Fibroblast of upper back skin (primary cell): Measurements from ENCODE around the gene CYP11A1.
"Not testable (repeated sequence)": the region's sequence is repeated elsewhere in the genome, so short reads cannot be mapped to it uniquely, and the experiment has no call there.

Source experiments
- DNase-seq: peaks from one replicate; pipeline ENCODE4 v3.0.0-alpha.2; 2013

Gene CYP11A1

GRCh38 chr15:74373731-74374647 is 6.5 kb upstream of the CYP11A1 start:
- DNase-seq, result peak; percentile 84

DNA sequence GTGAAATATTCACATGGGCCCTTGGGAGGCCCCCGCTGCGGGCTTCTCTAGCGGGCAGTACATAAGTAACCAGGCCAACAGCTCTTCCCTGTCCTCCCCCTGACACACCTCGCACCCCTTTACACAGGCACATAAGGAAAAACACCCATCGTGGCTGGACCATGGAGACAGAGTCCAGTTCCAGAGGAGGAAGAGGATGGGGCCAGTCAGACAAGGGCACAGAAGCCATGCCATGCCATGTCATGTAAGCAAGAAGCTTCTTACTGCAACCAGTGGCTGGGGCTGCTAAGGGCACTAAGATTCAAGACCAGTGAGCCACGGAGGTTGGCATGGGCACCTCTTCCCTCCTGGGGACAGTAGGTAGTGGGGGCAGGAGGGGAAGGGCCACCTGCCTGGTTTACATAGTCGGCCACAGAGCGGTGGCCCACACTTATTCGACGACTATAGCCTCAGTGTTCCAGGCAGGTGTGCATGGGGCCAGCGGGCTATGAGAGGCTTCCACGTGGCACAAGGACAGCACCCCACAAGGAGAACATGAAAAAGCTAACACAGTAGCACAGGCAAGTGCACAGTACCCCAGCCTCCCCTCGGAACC is 5.7 kb upstream of the CYP11A1 start:
- no peak for DNase-seq

DNA sequence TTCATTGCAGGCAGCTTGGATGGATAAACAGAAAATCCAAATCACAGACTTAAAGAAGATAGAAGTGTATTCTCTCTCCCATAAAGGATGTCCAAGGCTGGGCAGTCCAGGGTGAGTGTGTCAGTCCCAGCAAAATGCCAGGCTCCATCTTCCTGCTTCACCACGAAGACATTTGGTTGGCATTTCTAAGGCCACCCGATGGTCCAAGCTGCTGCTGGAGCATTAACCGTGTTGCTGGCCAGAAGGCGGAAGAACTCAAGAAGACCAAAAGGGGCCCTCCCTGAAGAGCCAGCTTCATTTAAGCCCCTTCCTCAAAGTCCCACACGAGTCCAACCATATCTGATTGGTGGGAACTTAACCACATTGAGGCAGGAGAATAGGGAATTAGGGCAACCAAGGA is 3.0 kb upstream of the CYP11A1 start:
- DNase-seq, result no peak

DNA sequence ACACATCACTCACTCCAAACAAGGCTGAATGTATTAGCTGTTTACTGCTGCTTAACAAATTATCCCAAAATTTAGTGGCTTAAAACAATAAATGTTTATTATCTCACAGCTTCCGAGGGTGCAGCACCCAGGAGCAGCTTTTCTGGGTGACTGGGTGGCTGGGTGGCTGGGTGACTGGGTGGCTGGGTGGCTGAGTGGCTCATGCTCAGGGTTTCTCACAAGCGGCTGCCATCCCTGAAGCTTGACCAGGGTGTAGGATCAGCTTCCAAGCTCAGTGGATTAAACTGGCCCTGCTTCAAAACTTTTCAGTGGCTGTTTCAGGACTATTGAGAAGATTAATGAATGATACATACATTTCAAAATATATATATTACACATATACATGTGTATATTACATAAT is 2.3 kb upstream of the CYP11A1 start:
- no peak for DNase-seq

DNA sequence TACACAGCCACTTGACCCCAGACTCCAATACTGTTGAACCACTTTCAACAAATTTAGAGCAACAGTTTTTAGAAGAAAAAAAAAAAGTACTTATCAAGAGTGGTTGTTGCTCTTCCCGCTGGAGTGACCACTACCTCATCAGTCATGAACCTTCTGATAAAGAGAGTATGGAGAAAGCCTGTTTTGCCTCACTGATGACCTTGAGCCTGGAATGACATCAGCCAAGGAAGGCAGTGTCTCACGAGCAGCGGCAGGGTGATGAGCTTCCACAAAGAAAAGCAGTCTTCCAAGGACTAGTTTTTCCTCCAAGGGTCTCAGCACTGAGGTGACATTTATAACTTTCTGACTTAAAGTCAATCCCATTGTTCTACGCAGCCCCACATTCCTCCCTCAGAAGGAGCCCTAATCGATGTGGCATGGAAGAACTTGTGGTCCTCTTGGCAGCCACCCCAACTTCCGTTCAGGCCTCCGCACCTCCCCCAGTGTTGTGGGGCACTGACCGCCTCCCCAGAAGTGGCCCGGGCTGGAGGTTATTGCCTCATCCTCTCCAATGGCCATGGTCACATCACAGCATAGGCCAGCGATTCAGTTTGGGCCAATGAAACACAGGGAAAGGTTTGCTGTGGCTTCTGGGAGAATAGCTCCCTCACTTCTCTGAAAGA is 1.8 kb upstream of the CYP11A1 start:
- no peak for DNase-seq

DNA sequence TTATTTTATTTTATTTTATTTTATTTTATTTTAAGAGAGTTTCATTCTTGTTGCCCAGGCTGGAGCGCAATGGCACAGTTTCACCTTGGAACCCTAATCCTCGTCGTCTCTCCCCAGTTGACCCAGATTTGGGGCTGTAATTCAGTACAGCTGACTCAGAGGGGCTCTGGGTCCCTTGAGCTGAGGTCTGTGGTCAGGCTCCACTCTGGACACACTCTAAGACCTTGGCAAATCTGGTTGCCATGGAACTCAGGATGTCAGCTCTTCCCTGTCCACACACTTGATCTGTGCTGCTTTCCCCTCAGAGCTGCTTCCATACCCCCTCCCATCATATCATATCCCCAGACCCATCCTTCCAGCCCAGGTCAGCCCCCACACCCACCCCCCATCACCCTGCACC is 675 bp upstream of the CYP11A1 start:
- no peak for DNase-seq

DNA sequence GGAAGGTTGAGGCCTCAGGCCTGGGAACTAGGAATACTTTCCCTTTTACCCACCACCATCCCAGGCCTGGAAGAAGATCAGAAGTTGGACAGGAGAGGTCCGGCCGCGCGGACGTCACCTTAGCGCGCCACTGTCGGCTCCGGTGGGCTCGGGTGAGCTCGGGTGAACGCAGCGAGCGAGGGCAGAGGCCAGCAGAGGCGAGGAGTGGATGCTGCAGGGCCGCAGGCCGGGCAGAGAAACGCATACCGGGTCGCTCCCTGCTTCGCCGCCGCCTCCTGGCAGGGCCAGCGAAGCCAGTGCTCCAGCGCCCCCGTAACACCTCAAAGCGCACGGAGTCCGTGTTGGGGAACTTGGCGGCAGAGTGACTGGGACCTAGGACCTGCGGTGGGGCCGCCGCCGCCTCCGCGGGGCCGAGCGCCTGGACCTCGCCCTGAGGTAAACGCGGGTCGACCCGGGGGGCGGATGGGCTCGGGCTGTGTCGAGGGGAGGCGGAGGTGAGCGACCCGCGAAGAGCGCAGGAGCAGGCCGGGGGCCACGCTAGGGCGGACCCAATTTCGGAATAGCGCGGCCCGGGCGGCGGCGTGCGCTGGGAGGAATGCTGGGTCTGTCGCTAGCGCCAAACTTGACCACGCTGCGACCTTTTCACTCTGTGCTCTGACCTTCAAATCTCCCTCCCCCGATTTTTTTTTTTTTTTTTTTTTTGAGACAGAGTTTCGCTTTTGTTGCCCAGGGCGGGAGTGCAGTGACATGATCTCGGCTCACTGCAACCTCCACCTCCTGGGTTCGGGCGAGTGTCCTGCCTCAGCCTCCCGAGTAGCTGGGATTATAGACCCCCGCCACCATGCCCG is 1.6 kb downstream of the CYP11A1 start:
- peak; percentile 63 for DNase-seq

- DNase-seq, result no peak
These were observed 2.4 kb downstream of the CYP11A1 start for GRCh38 chr15:74364936-74365597.

- no peak for DNase-seq
These were observed 5.0 kb downstream of the CYP11A1 start for GRCh38 chr15:74362482-74362881.

GRCh38 chr15:74360855-74361254 is 6.6 kb downstream of the CYP11A1 start:
- not testable (repeated sequence) for DNase-seq

GRCh38 chr15:74359376-74359775 is 8.1 kb downstream of the CYP11A1 start:
- not testable (repeated sequence) for DNase-seq

DNA sequence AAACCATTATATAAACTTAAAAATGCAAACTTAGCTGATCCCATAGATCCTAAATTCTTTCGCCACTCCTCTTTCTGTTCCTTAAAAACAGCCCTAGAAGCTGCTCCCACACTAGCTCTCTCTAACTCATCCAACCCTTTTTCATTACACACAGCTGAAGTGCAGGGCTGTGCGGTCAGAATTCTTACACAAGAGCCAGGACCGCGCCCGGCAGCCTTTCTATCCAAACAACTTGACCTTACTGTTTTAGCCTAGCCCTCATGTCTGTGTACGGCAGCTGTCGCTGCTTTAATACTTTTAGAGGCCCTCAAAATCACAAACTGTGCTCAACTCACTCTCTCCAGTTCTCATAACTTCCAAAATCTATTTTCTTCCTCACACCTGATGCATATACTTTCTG is 9.9 kb downstream of the CYP11A1 start:
- DNase-seq, result not testable (repeated sequence)

DNA sequence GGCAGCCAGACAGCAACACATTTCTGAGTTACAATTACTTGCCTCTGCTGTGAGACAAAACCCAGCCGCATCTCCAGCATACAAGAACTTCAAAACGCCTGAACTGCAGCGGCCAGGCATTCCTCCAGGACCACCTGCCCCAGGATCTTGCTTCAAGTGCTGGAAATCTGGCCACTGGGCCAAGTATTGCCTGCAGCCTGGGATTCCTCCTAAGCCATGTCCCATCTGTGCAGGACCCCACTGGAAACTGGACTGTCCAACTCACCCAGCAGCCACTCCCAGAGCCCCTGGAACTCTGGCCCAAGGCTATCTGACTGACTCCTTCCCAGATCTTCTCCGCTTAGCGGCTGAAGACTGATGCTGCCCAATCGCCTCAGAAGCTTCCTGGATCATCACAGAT is 11.4 kb downstream of the CYP11A1 start:
- DNase-seq, result not testable (repeated sequence)

DNA sequence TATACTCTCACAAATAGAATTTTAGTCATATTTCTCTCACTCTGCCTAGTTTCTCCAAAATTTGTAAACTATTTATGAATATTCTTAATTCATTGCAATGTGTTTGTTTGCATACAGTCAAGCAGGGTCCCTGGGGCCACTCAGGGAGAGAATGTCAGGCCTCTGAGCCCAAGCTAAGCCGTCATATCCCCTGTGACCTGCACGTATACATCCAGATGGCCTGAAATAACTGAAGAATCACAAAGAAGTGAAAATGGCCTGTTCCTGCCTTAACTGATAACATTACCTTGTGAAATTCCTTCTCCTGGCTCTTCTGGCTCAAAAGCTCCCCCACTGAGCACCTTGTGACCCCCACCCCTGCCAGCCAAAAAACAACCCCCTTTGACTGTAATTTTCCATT is 13.5 kb downstream of the CYP11A1 start:
- DNase-seq, result not testable (repeated sequence)

DNA sequence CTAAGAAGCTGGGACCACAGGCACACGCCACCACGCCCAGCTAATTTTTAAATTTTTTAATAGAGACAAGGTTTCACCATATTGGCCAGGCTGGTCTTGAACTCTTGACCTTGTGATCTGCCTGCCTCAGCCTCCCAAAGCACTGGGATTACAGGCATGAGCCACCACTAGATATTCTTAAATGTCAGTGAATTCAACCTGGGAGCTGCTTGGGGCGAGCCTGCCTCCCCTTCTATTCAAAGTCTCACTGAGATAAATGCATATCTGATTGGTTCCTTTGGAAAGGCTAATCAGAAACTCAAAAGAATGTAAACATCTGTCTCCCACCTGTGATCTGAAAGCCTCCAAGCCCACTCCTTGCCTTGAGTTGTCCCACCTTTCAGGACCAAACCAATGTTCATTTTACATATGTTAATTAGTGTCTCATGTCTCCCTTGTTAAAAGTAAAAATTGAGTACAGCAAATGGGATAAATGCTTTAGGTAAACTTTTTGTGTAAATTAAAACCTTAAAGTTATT is 15.0 kb downstream of the CYP11A1 start:
- DNase-seq, result no peak

- no peak for DNase-seq
These were observed 15.8 kb downstream of the CYP11A1 start for GRCh38 chr15:74351670-74352069.

DNA sequence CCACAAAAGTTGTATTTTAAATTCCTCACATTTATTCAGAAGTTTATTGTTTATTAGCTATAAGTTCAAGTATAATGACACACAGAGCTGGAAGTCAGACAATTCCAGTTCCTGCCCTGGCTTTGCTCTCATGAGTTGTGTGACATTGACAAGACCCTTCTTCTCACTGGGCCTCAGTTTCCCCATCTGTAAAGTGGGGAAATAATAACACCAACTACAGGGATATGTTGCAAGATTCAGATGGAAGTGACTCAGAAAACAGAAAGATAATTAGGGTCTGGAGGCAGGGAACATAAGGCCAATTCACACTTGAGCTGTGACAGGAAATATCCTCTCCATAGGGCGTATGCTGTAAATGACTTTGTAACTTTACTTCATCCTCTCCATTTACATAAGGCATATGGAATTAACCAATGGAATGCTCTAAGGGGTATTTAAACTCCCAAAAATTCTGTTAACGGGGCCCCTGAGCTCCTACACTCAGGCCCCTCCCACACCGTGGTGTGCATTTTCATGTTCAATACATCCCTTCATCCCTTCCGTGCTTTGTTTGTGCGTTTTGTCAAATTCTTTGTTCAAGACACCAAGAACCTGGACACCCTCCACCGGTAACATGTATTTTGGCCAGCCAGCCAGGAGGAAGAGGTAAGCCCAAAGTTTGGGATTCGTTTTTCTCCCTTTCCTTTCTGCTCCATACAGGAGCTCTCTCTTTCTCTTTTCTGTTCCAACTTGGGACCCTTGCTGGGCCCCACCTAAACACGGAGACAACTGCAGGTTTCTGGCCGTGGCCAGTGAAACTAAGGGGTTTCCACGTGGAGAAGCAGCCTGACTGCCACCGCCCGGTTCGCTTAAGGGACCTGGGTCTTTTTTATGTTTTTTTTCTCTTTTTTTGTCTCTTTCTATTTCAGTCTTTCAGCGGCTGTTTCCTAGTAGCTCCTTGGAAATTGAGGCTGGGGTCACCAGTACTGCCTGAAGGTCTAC is 16.9 kb downstream of the CYP11A1 start:
- no peak for DNase-seq

- DNase-seq, result no peak
These were observed 18.1 kb downstream of the CYP11A1 start for GRCh38 chr15:74349241-74349778.

- no peak for DNase-seq
These were observed 19.6 kb downstream of the CYP11A1 start for GRCh38 chr15:74347757-74348250.

DNA sequence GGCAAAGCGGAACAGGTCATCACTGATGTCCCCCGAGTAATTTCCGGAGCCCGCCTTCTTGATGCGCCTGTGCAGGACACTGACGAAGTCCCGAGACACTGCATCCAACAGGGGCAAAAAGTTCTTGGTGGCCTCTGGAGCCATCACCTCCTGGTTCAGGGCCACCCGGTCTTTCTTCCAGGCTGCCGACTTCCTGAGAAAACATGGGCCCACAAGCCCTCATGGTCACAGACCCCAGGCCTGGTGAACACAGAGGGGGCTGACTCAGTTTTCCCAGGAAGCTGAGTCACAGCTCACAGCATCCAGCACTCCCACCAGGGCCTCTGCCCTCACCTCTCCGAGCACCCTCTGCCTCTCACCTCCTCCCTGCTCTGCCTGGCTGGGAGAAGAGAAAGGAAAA is 22.4 kb downstream of the CYP11A1 start:
- DNase-seq, result peak; percentile 27
